ENCODE measurements around the gene KRT23. TPM values are rescaled to one million over a fixed set of nuclear protein-coding genes. Genes with fewer than 3 reads are reported as not detected.

The KRT23 gene
- total RNA-seq, 1 experiment from 2014 or later = not detected

GRCh38 chr17:40986920-40987319 is 49.5 kb upstream of the KRT23 start:
- no peak overlapping the region for H2BK120ac ChIP-seq (ENCODE audit: low read depth, low read length, poor library complexity, severe bottlenecking)
- no peak overlapping the region for H3K4me3 Mint-ChIP-seq
- no peak overlapping the region for H2BK12ac ChIP-seq (ENCODE audit: insufficient read length, low read depth, low read length)
- no peak overlapping the region for H3K56ac ChIP-seq (ENCODE audit: insufficient read length, low read depth, low read length)
- no peak overlapping the region for H4K91ac ChIP-seq (ENCODE audit: insufficient read length, low read depth, low read length)
- no peak overlapping the region for H2AFZ ChIP-seq (ENCODE audit: low read length)
- H3K4me1 Mint-ChIP-seq = no peaks in the 10 kb centered on the region
- no peak overlapping the region for H3K27ac Mint-ChIP-seq
- WGBS (ENCODE audit: extremely low coverage, insufficient read length, low lambda C conversion rate) = no CpG with 5 or more reads among the region's 8 CpGs
- H3K79me2 ChIP-seq (ENCODE audit: insufficient read depth, low read length) = no peaks in the 10 kb centered on the region
- H4K20me1 ChIP-seq (ENCODE audit: control insufficient read depth, insufficient read depth, insufficient read length) = no peaks in the 10 kb centered on the region
- no peak overlapping the region for H2BK20ac ChIP-seq (ENCODE audit: low read depth, low read length, poor library complexity, severe bottlenecking)
- no peak overlapping the region for H3K23ac ChIP-seq (ENCODE audit: insufficient read length, low read depth, low read length)
- no peak overlapping the region for H3K14ac ChIP-seq (ENCODE audit: insufficient read depth, low read length)
- H3K4me1 ChIP-seq (ENCODE audit: insufficient read depth, low read length) = no peaks in the 10 kb centered on the region
- no peak for TF ChIP-seq CTCF (conservative IDR thresholded peaks at IDR 0.05)
- peaks cover 3% of the 10 kb centered on the region for H3K27me3 Mint-ChIP-seq (ENCODE audit: low read depth)
- no peak overlapping the region for H2BK5ac ChIP-seq (ENCODE audit: insufficient read length, low read length)
- H4K8ac ChIP-seq (replicated peaks; ENCODE audit: insufficient read length, low read depth, low read length) = no peak overlapping the region
- no peak overlapping the region for H3K27ac ChIP-seq (ENCODE audit: insufficient read length, low read depth, low read length)
- no peaks in the 10 kb centered on the region for H3K36me3 Mint-ChIP-seq (ENCODE audit: insufficient read depth in 1 of 3, low read depth in 3 of 3)
- H2AK5ac ChIP-seq (ENCODE audit: insufficient read length, low read length) = no peak overlapping the region
- H3K27me3 ChIP-seq (ENCODE audit: insufficient read depth, low read length) = no peaks in the 10 kb centered on the region
- no peak overlapping the region for H3K18ac ChIP-seq (ENCODE audit: insufficient read length, low read depth, low read length)
- H3T11ph ChIP-seq (ENCODE audit: low read length) = no peak overlapping the region
- H3K23me2 ChIP-seq (ENCODE audit: insufficient read length, low read depth, low read length, poor library complexity, severe bottlenecking) = no peaks in the 10 kb centered on the region
- H3K4me2 ChIP-seq (ENCODE audit: insufficient read depth, insufficient read length, low read length) = no peak overlapping the region
- H4K5ac ChIP-seq (ENCODE audit: insufficient read length, low read depth, low read length) = no peak overlapping the region
- H3K9me3 ChIP-seq (ENCODE audit: control insufficient read depth, low read depth, low read length) = no peaks in the 10 kb centered on the region
- H3K9ac ChIP-seq (ENCODE audit: extremely low read depth, insufficient read length, low read length) = no peak overlapping the region
- H3K9me3 Mint-ChIP-seq = peaks cover 0 to 5% of the 10 kb centered on the region in 2 experiments; a peak in 2 of 5 replicates
- H2BK15ac ChIP-seq (ENCODE audit: low read depth, low read length) = no peak overlapping the region
- H3K4ac ChIP-seq (ENCODE audit: low read depth, low read length) = no peak overlapping the region
- H3K79me1 ChIP-seq (ENCODE audit: insufficient read depth, low read depth, low read length, poor library complexity, severe bottlenecking) = no peaks in the 10 kb centered on the region
- no peak for DNase-seq

Data from H9 (cell line).